ENCODE data around the gene EPB41L1. TPM values are rescaled to one million over a fixed set of nuclear protein-coding genes. Genes with fewer than 3 reads are reported as not detected.

The EPB41L1 gene
- total and polyA plus RNA-seq, 8 donors = 33.8 to 80.1 (median 38.7) TPM

- no peak for DNase-seq
- no peaks in the 10 kb centered on the region for H3K9me3 ChIP-seq
- H3K36me3 ChIP-seq = peaks cover 0 to 4% of the 10 kb centered on the region in 2 donors
- no peak for ATAC-seq
- no peaks in the 10 kb centered on the region for H3K4me1 ChIP-seq
- no peak for TF ChIP-seq CTCF (IDR thresholded peaks at IDR 0.05)
- H3K4me3 ChIP-seq = no peak overlapping the region
- no peaks in the 10 kb centered on the region for H3K27me3 ChIP-seq
- intact Hi-C loops (cut with DNase I) = no loop called here
- H3K27ac ChIP-seq = no peak overlapping the region
Measured at GRCh38 chr20:36230019-36230418, 75.5 kb downstream of the EPB41L1 start.

GRCh38 chr20:36231331-36231730 is 76.8 kb downstream of the EPB41L1 start:
- Histone ChIP-seq H3K27me3 (no peaks in the 10 kb centered on the region), H3K36me3 (peaks cover 0 to 4% of the 10 kb centered on the region in 2 donors), H3K27ac (no peak overlapping the region), H3K4me1 (peaks cover 0 to 4% of the 10 kb centered on the region in 2 donors), H3K4me3 (no peak overlapping the region), H3K9me3 (no peaks in the 10 kb centered on the region)
- ATAC-seq = no peak
- TF ChIP-seq CTCF (IDR thresholded peaks at IDR 0.05) = no peak
- no peak for DNase-seq
- intact Hi-C loops (cut with DNase I) = no loop called here

GRCh38 chr20:36234771-36235320 is 80.3 kb downstream of the EPB41L1 start:
- intact Hi-C loops (cut with DNase I) = no loop called here
- no peak overlapping the region for H3K27ac ChIP-seq
- peaks cover 6 to 32% of the 10 kb centered on the region in 2 donors for H3K4me1 ChIP-seq
- peaks cover 0 to 12% of the 10 kb centered on the region in 2 donors for H3K36me3 ChIP-seq
- no peak for TF ChIP-seq CTCF (IDR thresholded peaks at IDR 0.05)
- no peak for DNase-seq
- no peaks in the 10 kb centered on the region for H3K9me3 ChIP-seq
- ATAC-seq = no peak
- no peaks in the 10 kb centered on the region for H3K27me3 ChIP-seq
- no peak overlapping the region for H3K4me3 ChIP-seq

GRCh38 chr20:36235892-36236785 is 81.6 kb downstream of the EPB41L1 start, which contains the start of gene AAR2:
TSS of gene AAR2 (plus strand) at chr20:36236478. CDS start at chr20:36239869, 3,391 bp downstream.
- DNase-seq (peak; percentile 72 to 90 (median 80)), ATAC-seq (peak; percentile 98)
- Histone ChIP-seq H3K4me3 (peak within 1 kb of the TSS; percentile 76 to 94), H3K27me3 (no peaks in the 10 kb centered on the region), H3K9me3 (no peaks in the 10 kb centered on the region), H3K36me3 (peaks cover 0 to 25% of the 10 kb centered on the region in 2 donors), H3K27ac (peak within 1 kb of the TSS; percentile 58 to 80), H3K4me1 (peaks cover 6 to 32% of the 10 kb centered on the region in 2 donors)
- intact Hi-C loops (cut with DNase I) = no loop called here
- TF ChIP-seq CTCF (IDR thresholded peaks at IDR 0.05) = no peak

- DNase-seq = no peak
- Histone ChIP-seq H3K27me3 (no peaks in the 10 kb centered on the region), H3K4me1 (peaks cover 6 to 32% of the 10 kb centered on the region in 2 donors), H3K4me3 (peak overlapping the region; percentile 76 to 94), H3K27ac (peak overlapping the region; percentile 58 to 80), H3K9me3 (no peaks in the 10 kb centered on the region), H3K36me3 (peaks cover 0 to 31% of the 10 kb centered on the region in 2 donors)
- ATAC-seq = peak; percentile 12
- no peak for TF ChIP-seq CTCF (IDR thresholded peaks at IDR 0.05)
- intact Hi-C loops (cut with DNase I) = no loop called here
Measured at GRCh38 chr20:36236786-36237121, 82.2 kb downstream of the EPB41L1 start.
